Adrenal gland (tissue), 12 donors: ENCODE data around the gene ATXN7L1. TPM values are rescaled to one million over a fixed set of nuclear protein-coding genes. Genes with fewer than 3 reads are reported as not detected.

Experiments
- DNase-seq, 7 donors: peaks; one replicate each; pipeline ENCODE4 v3.0.0-alpha.2; 2019 to 2020
- H3K27ac ChIP-seq, 5 donors: fragments of 200-600 bp; sonication (generic) in 4 of 5; 1 replicate in 3 of 5; 2 replicates in 2 of 5; pipeline versions ENCODE4 v1.5.1 to v1.8.0; 2016 to 2020; ENCODE audit warnings: mild to moderate bottlenecking in 1 of 5
- H3K27me3 ChIP-seq: fragments of 200-600 bp; 2 replicates; pipeline ENCODE4 v1.8.0; 2021
- H3K36me3 ChIP-seq, 2 donors: fragments of 200-600 bp; replicated peaks in 1 of 2; 1 replicate in 1 of 2; 2 replicates in 1 of 2; pipeline versions ENCODE4 v1.5.1 to v1.8.0; 2018 to 2022
- H3K4me1 ChIP-seq, 2 donors: fragments of 200-600 bp; replicated peaks in 1 of 2; 1 replicate in 1 of 2; 2 replicates in 1 of 2; pipeline versions ENCODE4 v1.5.1 to v1.8.0; 2018 to 2021
- H3K4me3 ChIP-seq, 4 donors: fragments of 200-600 bp; sonication (generic) in 3 of 4; one replicate each; pipeline ENCODE4 v1.5.1; 2016 to 2018
- H3K9me3 ChIP-seq, 3 donors: fragments of 200-600 bp; sonication (generic) in 1 of 3; replicated peaks in 1 of 3; 1 replicate in 2 of 3; 2 replicates in 1 of 3; pipeline versions ENCODE4 v1.5.1 to v1.8.0; 2016 to 2021
- POLR2A ChIP-seq, 2 donors: fragments of 450-650 bp; IDR thresholded peaks; one replicate each; pipeline ENCODE4 v1.6.1; 2017; ENCODE audit warnings: antibody characterized with exemption in 2 of 2, mild to moderate bottlenecking in 2 of 2, moderate library complexity in 1 of 2
- WGBS, 4 donors: extraction: QIAGEN DNeasy Blood & Tissue Kit in 2 of 4; methylation state at CpG; one replicate each; pipeline versions ENCODE4 v1.1.5 to v1.1.7; 2013 to 2017; 5-methylcytosine and 5-hydroxymethylcytosine counted together
- intact Hi-C, 2 donors: fragments of 100-400 bp; cut with DNase I; formaldehyde crosslinking; loops; one replicate each; pipeline versions ENCODE4 v1.14.1 to v1.15.0; 2022 to 2023
- polyA plus RNA-seq, 3 donors: library from polyadenylated mRNA; stranded (reverse); fragments of 200-250 nt in 2 of 3; fragments of 350-450 nt in 1 of 3; fragmentation: Illumina TruSeq in 1 of 3; extraction: RNeasy Lipid Tissue Mini Kit (QIAGEN cat#74804) in 1 of 3; gene quantifications; one replicate each; pipeline ENCODE4 v1.2.3, GENCODE V29; 2013 to 2014
- total RNA-seq, 9 donors: library from RNA; depleted of rRNA in 4 of 9; stranded (reverse); fragments of >200 nt in 4 of 9; fragments of 120-200 nt in 1 of 9; fragmentation: NEBNext Ultra II Directional in 1 of 9; extraction: Animal tissue kit (Norgen Biotek cat#: 25700) in 1 of 9; gene quantifications; one replicate each; pipeline versions ENCODE4 v1.1.0 to v1.2.4, GENCODE V29; 2013 to 2023
- TF ChIP-seq, protein P1 (sequence below), 6 experiments: fragments of 450-650 bp in 4 of 6; fragments of 200-600 bp in 2 of 6; sonication (generic) in 1 of 6; IDR thresholded peaks; 1 replicate in 5 of 6; 2 replicates in 1 of 6; pipeline versions ENCODE4 v1.5.1 to v1.8.0; 2016 to 2021; ENCODE audit warnings: antibody characterized with exemption in 6 of 6, mild to moderate bottlenecking in 2 of 6, moderate library complexity in 1 of 6
- donor health status: healthy with polysubstance abuse.
- donor health status: Bipolar disorder and iron deficiency.
- donor health status: DM: yes; HTN: yes; CAD: no.
- donor health status: DM: no; HTN: no; CAD: no.
- donor health status: DM: no; HTN: no; CAD: no.
- donor health status: DM: yes; HTN: yes; CAD: no.

Gene ATXN7L1
- total and polyA plus RNA-seq, 12 donors = 3.6 to 24.6 (median 9.0) TPM

DNA sequence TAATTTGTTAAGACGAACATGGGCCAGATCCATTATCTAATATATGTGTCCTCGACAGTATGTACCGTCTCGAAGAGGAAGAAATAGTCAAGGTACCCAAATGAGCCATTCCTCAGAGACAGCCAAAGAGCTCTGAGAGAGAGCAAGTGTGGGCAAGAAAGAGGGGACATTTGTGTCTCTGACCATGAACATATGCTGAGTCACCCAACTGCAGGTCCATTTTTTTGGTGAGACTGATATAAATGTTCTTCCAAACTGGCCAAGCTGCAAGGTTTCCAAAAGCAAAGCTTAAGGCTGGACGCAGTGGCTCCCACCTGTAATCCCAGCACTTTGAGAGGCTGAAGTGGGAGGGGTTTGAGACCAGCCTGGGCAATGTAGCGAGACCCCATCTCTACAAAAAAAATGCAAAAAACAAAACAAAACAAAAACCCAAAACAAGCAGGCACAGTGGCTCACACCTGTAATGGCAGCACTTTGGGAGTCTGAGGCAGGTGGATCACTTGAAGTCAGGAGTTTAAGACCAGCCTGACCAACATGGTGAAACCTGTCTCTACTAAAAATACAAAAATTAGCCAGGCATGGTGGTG lies 26.0 kb upstream of the ATXN7L1 start:
- WGBS, 4 donors = 93 to 98% (median 96%) methylated on average over 6 of the region's 6 CpGs
- H3K36me3 ChIP-seq = no peaks in the 10 kb centered on the region
- TF ChIP-seq, protein P1, sequence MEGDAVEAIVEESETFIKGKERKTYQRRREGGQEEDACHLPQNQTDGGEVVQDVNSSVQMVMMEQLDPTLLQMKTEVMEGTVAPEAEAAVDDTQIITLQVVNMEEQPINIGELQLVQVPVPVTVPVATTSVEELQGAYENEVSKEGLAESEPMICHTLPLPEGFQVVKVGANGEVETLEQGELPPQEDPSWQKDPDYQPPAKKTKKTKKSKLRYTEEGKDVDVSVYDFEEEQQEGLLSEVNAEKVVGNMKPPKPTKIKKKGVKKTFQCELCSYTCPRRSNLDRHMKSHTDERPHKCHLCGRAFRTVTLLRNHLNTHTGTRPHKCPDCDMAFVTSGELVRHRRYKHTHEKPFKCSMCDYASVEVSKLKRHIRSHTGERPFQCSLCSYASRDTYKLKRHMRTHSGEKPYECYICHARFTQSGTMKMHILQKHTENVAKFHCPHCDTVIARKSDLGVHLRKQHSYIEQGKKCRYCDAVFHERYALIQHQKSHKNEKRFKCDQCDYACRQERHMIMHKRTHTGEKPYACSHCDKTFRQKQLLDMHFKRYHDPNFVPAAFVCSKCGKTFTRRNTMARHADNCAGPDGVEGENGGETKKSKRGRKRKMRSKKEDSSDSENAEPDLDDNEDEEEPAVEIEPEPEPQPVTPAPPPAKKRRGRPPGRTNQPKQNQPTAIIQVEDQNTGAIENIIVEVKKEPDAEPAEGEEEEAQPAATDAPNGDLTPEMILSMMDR (IDR thresholded peaks at IDR 0.05) = no peak
- TF ChIP-seq POLR2A (IDR thresholded peaks at IDR 0.05) = no peak

GRCh38 chr7:105897999-105898398 lies 21.6 kb upstream of the ATXN7L1 start:
- TF ChIP-seq, protein P1 (IDR thresholded peaks at IDR 0.05) = no peak
- no peak for TF ChIP-seq POLR2A (IDR thresholded peaks at IDR 0.05)
- intact Hi-C loops = loop anchor here in 1 of 2 donors (10.0 kb wide), 1 partner anchor 243 kb away; no protein-coding TSS in a partner anchor
- H3K36me3 ChIP-seq = no peaks in the 10 kb centered on the region
- no peak for DNase-seq
- H3K27me3 ChIP-seq = no peaks in the 10 kb centered on the region
- 87 to 95% (median 93%) methylated on average over 3 of the region's 3 CpGs for WGBS, 4 donors
- H3K9me3 ChIP-seq = no peaks in the 10 kb centered on the region
- no peak overlapping the region for H3K4me3 ChIP-seq
- H3K4me1 ChIP-seq = no peaks in the 10 kb centered on the region
- H3K27ac ChIP-seq = no peak overlapping the region

More for the DNA sequence above, 26.0 kb upstream of the ATXN7L1 start:
- H3K4me1 ChIP-seq = no peaks in the 10 kb centered on the region
- intact Hi-C loops = no loop called here
- H3K9me3 ChIP-seq = no peaks in the 10 kb centered on the region
- no peak overlapping the region for H3K27ac ChIP-seq
- DNase-seq = no peak
- no peaks in the 10 kb centered on the region for H3K27me3 ChIP-seq
- no peak overlapping the region for H3K4me3 ChIP-seq

DNA sequence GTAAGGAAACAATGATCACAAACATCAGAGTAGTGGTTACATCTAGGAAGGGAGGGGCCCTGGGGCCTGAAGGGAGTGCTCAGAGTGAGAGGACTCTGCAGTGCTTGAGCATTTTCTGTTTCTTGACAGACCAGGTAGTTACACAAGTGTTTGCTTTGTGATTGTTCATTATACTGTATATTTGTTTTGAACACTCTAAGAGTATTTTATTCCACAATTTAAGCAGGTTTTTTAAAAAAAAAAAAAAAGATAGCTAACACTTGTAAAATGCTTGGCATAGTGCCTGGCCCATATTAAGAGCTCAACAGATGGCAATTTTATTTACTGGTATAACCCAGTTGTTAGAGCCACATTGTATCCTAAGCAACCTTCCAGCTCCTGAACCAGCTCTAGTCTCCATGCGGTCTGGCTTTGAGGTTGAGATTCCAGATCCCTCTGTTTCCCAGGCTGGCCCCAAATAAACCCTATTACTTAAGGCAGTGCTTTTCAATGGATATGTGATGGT lies 20.1 kb upstream of the ATXN7L1 start:
- no peak overlapping the region for H3K27ac ChIP-seq
- 82 to 88% (median 86%) methylated on average over 1 of the region's 1 CpG for WGBS, 4 donors
- H3K36me3 ChIP-seq = no peaks in the 10 kb centered on the region
- no peaks in the 10 kb centered on the region for H3K27me3 ChIP-seq
- no peak overlapping the region for H3K4me3 ChIP-seq
- H3K9me3 ChIP-seq = no peaks in the 10 kb centered on the region
- H3K4me1 ChIP-seq = no peaks in the 10 kb centered on the region
- DNase-seq = no peak
- TF ChIP-seq, protein P1 (IDR thresholded peaks at IDR 0.05) = no peak
- no peak for TF ChIP-seq POLR2A (IDR thresholded peaks at IDR 0.05)
- intact Hi-C loops = loop anchor here in 1 of 2 donors (10.0 kb wide), 1 partner anchor 242 kb away; no protein-coding TSS in a partner anchor

DNA sequence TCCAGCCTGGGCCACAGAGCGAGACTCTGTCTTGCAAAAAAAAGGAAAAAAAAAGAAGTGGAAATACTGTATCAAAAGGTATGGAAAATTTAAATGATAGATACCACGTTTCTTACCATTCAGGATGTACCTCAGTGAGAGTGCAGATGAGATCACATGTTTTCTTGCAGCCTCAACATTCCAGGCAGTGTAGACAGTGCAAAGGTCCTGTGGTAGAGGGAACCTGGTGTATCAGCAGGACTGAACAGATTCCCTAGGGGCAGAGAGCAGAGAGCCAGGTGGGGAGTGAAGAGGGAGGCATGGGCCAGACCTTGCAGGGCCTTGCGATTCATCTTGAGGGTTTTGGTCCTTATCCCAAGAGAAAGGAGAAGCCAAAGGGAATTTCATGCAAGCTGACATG lies 17.7 kb upstream of the ATXN7L1 start:
- Histone ChIP-seq H3K27me3 (no peaks in the 10 kb centered on the region), H3K4me1 (no peaks in the 10 kb centered on the region), H3K36me3 (no peaks in the 10 kb centered on the region), H3K4me3 (no peak overlapping the region), H3K27ac (no peak overlapping the region), H3K9me3 (no peaks in the 10 kb centered on the region)
- TF ChIP-seq POLR2A (IDR thresholded peaks at IDR 0.05) = no peak
- TF ChIP-seq, protein P1 (IDR thresholded peaks at IDR 0.05) = no peak
- no peak for DNase-seq
- intact Hi-C loops = loop anchor here in 1 of 2 donors (10.0 kb wide), 1 partner anchor 239 kb away; no protein-coding TSS in a partner anchor
- 92 to 95% (median 93%) methylated on average over 3 of the region's 3 CpGs for WGBS, 4 donors
